Renal pelvis (tissue), 4 donors: ENCODE measurements around the gene ARL3. TPM values are rescaled to one million over a fixed set of nuclear protein-coding genes. Genes with fewer than 3 reads are reported as not detected.

Source experiments
- DNase-seq: peaks from one replicate; pipeline ENCODE4 v3.0.0-alpha.2; 2013
- polyA plus RNA-seq, 3 donors: library from polyadenylated mRNA; unstranded; fragments of 120-200 nt; gene quantifications; one replicate each; pipeline ENCODE4 v1.2.1, GENCODE V29; 2013; ENCODE audit not compliant: insufficient read length in 3 of 3

The ARL3 gene
- polyA plus RNA-seq, 3 donors, result 30.5 to 31.3 (median 30.9) TPM

- no peak for DNase-seq
Observed at GRCh38 chr10:102624094-102624493, 90.1 kb downstream of the ARL3 start.

Other genes with a start within 250 kb of the ARL3 start
- gene ACTR1A, start 211.7 kb downstream of the ARL3 start, polyA plus RNA-seq, result 10 to 100 TPM; 78.4 to 96.4 (median 79.2) TPM
- 10 to 100 TPM; 30.9 to 33.1 (median 31.2) TPM for gene SUFU, start 210.4 kb downstream of the ARL3 start, polyA plus RNA-seq
- 100 to 1,000 TPM; 136 to 140 (median 136) TPM for gene TRIM8, start 69.9 kb downstream of the ARL3 start, polyA plus RNA-seq
- 10 to 100 TPM; 53.6 to 80.0 (median 70.4) TPM for gene SFXN2, start 239 bp upstream of the ARL3 start, polyA plus RNA-seq
- gene WBP1L, start 29.6 kb upstream of the ARL3 start, polyA plus RNA-seq, result 10 to 100 TPM; 45.7 to 48.9 (median 47.1) TPM
- gene CYP17A1, start 123.0 kb upstream of the ARL3 start, polyA plus RNA-seq, result 1 to 10 TPM in 2 of 3 donors, under 1 TPM in 1; 0.52 to 8.3 (median 4.6) TPM
- gene BORCS7, start 139.9 kb upstream of the ARL3 start, polyA plus RNA-seq, result 10 to 100 TPM; 39.8 to 52.7 (median 49.2) TPM
- 10 to 100 TPM; 19.5 to 26.0 (median 23.1) TPM for gene AS3MT, start 155.1 kb upstream of the ARL3 start, polyA plus RNA-seq
- 10 to 100 TPM; 10.2 to 11.5 (median 10.9) TPM for gene CNNM2, start 203.9 kb upstream of the ARL3 start, polyA plus RNA-seq